ENCODE data around the gene KRTAP10-6. TPM values are rescaled to one million over a fixed set of nuclear protein-coding genes. Genes with fewer than 3 reads are reported as not detected.
"Not testable (repeated sequence)": the region's sequence is repeated elsewhere in the genome, so short reads cannot be mapped to it uniquely, and the experiment has no call there.

The KRTAP10-6 gene
- total RNA-seq, 6 experiments from 2014 or later: not detected

GRCh38 chr21:44594406-44594916 lies 2.2 kb upstream of the KRTAP10-6 start:
- no peaks in the 10 kb centered on the region for H3K36me3 ChIP-seq

GRCh38 chr21:44593598-44594405 lies 1.5 kb upstream of the KRTAP10-6 start:
- 19% methylated on average over 18 of the region's 20 CpGs for WGBS (ENCODE audit: insufficient coverage, low coverage, low lambda C conversion rate, missing lambda C conversion rate)
- TF ChIP-seq, protein P1, sequence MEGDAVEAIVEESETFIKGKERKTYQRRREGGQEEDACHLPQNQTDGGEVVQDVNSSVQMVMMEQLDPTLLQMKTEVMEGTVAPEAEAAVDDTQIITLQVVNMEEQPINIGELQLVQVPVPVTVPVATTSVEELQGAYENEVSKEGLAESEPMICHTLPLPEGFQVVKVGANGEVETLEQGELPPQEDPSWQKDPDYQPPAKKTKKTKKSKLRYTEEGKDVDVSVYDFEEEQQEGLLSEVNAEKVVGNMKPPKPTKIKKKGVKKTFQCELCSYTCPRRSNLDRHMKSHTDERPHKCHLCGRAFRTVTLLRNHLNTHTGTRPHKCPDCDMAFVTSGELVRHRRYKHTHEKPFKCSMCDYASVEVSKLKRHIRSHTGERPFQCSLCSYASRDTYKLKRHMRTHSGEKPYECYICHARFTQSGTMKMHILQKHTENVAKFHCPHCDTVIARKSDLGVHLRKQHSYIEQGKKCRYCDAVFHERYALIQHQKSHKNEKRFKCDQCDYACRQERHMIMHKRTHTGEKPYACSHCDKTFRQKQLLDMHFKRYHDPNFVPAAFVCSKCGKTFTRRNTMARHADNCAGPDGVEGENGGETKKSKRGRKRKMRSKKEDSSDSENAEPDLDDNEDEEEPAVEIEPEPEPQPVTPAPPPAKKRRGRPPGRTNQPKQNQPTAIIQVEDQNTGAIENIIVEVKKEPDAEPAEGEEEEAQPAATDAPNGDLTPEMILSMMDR (IDR thresholded peaks at IDR 0.05): no peak
- no peak for TF ChIP-seq POLR2A (IDR thresholded peaks at IDR 0.05)
- peak; percentile 70 to 96 (median 82) for DNase-seq
- H3K4me1 ChIP-seq: peaks cover 0 to 8% (median 0%) of the 10 kb centered on the region in 4 donors
- H3K4me3 ChIP-seq: no peak overlapping the region
- ATAC-seq: peak; percentile 88 to 92 (median 90)
- peak overlapping the region in 1 of 3 donors; percentile 53 for H3K27ac ChIP-seq
- no peaks in the 10 kb centered on the region for H3K27me3 ChIP-seq
- intact Hi-C loops (cut with DNase I): no loop called here
- no peaks in the 10 kb centered on the region for H3K36me3 ChIP-seq
- H3K9me3 ChIP-seq: no peaks in the 10 kb centered on the region

More at GRCh38 chr21:44594406-44594916, 2.2 kb upstream of the KRTAP10-6 start:
- Histone ChIP-seq H3K4me1 (peaks cover 0 to 8% (median 0%) of the 10 kb centered on the region in 4 donors), H3K4me3 (no peak overlapping the region), H3K27ac (no peak overlapping the region), H3K27me3 (no peaks in the 10 kb centered on the region), H3K9me3 (no peaks in the 10 kb centered on the region)
- intact Hi-C loops (cut with DNase I): no loop called here
- ATAC-seq: no peak
- no peak for DNase-seq
- WGBS (ENCODE audit: insufficient coverage, low coverage, low lambda C conversion rate, missing lambda C conversion rate): 61% methylated on average over 8 of the region's 12 CpGs
- TF ChIP-seq POLR2A (IDR thresholded peaks at IDR 0.05): no peak
- TF ChIP-seq, protein P1 (IDR thresholded peaks at IDR 0.05): no peak

DNA sequence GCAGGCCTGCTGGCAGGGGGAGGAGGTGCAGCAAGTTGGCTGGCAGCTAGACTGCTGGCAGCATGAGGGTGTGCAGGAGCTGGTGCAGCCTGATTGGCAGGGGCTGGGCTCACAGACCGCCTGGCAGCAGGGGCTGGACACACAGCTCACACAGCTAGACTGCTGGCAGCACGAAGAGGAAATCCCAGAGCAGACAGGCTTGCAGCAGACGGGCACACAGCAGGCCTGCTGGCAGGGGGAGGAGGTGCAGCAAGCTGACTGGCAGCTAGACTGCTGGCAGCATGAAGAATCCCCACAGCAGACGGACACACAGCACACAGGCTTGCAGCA lies 539 bp downstream of the KRTAP10-6 start:
- not testable (repeated sequence) for ATAC-seq
- no CpG with 5 or more reads among the region's 4 CpGs for WGBS (ENCODE audit: insufficient coverage, low coverage, low lambda C conversion rate, missing lambda C conversion rate)

GRCh38 chr21:44590897-44591800 lies 1.2 kb downstream of the KRTAP10-6 start:
- intact Hi-C loops (cut with DNase I); DNase-seq; H3K4me1 ChIP-seq; H3K27me3 ChIP-seq; H3K36me3 ChIP-seq; H3K9me3 ChIP-seq; H3K27ac ChIP-seq; H3K4me3 ChIP-seq; ATAC-seq: not testable (repeated sequence)
- WGBS (ENCODE audit: insufficient coverage, low coverage, low lambda C conversion rate, missing lambda C conversion rate): 54% methylated on average over 5 of the region's 19 CpGs

More for the DNA sequence above, 539 bp downstream of the KRTAP10-6 start:
- H3K4me1 ChIP-seq; DNase-seq; H3K27me3 ChIP-seq; H3K27ac ChIP-seq; H3K4me3 ChIP-seq; H3K36me3 ChIP-seq; intact Hi-C loops (cut with DNase I); H3K9me3 ChIP-seq: not testable (repeated sequence)

DNA sequence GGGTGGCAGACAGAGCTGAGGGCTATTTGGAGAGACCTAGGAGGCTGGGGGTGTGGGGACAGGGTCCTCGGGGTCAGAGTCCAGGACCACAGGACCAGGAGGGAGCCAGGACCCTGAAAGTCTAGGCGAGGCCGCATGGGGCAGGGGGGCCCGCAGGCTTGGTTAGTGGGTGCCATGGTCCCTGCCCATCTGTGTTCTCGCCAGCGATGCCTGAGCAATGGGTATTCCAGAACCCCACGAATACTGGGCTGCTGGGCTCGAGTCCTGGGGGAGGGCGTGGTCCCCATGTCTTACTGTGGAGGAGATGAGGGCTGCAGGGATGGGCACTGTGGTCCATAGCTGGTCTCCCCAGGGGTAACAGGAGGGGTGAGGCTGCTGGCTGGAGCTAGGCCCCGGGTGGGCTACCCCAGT lies 2.0 kb downstream of the KRTAP10-6 start:
- ATAC-seq (no peak), DNase-seq (no peak)
- intact Hi-C loops (cut with DNase I): no loop called here
- Histone ChIP-seq H3K4me3 (no peak overlapping the region), H3K27me3 (no peaks in the 10 kb centered on the region), H3K4me1 (peaks cover 0 to 8% (median 0%) of the 10 kb centered on the region in 4 donors), H3K36me3 (no peaks in the 10 kb centered on the region), H3K27ac (no peak overlapping the region), H3K9me3 (no peaks in the 10 kb centered on the region)
- TF ChIP-seq, protein P1 (IDR thresholded peaks at IDR 0.05): no peak
- no peak for TF ChIP-seq POLR2A (IDR thresholded peaks at IDR 0.05)
- WGBS (ENCODE audit: insufficient coverage, low coverage, low lambda C conversion rate, missing lambda C conversion rate): 80% methylated on average over 1 of the region's 10 CpGs

Measured in right lobe of liver (tissue), 6 donors.